ENCODE data around the gene PGC. TPM values are rescaled to one million over a fixed set of nuclear protein-coding genes. Genes with fewer than 3 reads are reported as not detected.
A peak's percentile ranks its signal among the peaks of the same experiment; 100 is the strongest.

The PGC gene
- polyA plus RNA-seq, 3 donors: not detected

DNA sequence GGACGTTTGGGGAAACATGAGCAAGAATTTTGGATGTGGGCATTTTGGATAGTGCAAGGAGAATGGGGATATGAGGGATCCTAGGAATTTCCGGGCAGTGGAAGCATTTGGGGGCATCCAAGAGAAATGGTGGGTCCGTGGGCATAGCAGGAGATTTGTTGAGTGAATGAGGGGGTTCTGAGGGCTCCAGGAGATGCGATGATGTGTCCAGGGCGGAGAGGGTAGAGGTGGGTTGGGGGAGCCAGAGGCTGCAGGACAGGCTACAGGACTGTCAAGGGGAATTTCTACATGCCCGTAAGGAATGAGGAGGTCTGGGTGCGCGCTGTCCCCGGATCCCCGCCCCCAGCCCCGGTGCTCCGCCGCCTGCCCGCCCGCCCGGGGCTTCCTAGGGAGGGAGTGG is 32.1 kb upstream of the PGC start:
- no peaks in the 10 kb centered on the region for H3K9me3 Mint-ChIP-seq
- H3K27me3 Mint-ChIP-seq (ENCODE audit: low read depth in 3 of 3): peaks cover 3 to 13% (median 6%) of the 10 kb centered on the region in 3 donors
- TF ChIP-seq, protein P1, sequence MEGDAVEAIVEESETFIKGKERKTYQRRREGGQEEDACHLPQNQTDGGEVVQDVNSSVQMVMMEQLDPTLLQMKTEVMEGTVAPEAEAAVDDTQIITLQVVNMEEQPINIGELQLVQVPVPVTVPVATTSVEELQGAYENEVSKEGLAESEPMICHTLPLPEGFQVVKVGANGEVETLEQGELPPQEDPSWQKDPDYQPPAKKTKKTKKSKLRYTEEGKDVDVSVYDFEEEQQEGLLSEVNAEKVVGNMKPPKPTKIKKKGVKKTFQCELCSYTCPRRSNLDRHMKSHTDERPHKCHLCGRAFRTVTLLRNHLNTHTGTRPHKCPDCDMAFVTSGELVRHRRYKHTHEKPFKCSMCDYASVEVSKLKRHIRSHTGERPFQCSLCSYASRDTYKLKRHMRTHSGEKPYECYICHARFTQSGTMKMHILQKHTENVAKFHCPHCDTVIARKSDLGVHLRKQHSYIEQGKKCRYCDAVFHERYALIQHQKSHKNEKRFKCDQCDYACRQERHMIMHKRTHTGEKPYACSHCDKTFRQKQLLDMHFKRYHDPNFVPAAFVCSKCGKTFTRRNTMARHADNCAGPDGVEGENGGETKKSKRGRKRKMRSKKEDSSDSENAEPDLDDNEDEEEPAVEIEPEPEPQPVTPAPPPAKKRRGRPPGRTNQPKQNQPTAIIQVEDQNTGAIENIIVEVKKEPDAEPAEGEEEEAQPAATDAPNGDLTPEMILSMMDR (IDR thresholded peaks at IDR 0.05): no peak
- H3K79me2 ChIP-seq (ENCODE audit: insufficient read depth, low read length): peaks cover 7% of the 10 kb centered on the region
- H4K20me1 ChIP-seq (ENCODE audit: insufficient read depth, low read length): no peaks in the 10 kb centered on the region
- H3K27ac ChIP-seq (ENCODE audit: low read depth in 1 of 2, low read length in 2 of 2): peak overlapping the region in 1 of 2 donors; percentile 57
- H3K4me2 ChIP-seq (replicated peaks; ENCODE audit: extremely low read depth, low read length, poor library complexity, severe bottlenecking): peak overlapping the region; percentile 93
- DNase-seq: no peak
- peaks cover 16 to 23% of the 10 kb centered on the region in 2 donors for H3K36me3 Mint-ChIP-seq
- H3K27ac Mint-ChIP-seq: peak overlapping the region in 6 of 7 donors; percentile 51 to 91 (median 83)
- peak overlapping the region; percentile 84 to 92 for H3K4me3 Mint-ChIP-seq
- H3K4me1 ChIP-seq (ENCODE audit: control insufficient read depth in 1 of 2, insufficient read depth in 2 of 2, low read length in 2 of 2): peaks cover 50 to 68% of the 10 kb centered on the region in 2 donors
- H2AFZ ChIP-seq (ENCODE audit: insufficient read depth, low read depth, low read length, poor library complexity, severe bottlenecking): peak overlapping the region; percentile 56
- peak overlapping the region; percentile 23 to 84 (median 52) for H3K4me3 ChIP-seq (replicated peaks in 1 of 3; ENCODE audit: low read depth in 2 of 3, low read length in 3 of 3)
- peaks cover 10 to 14% of the 10 kb centered on the region in 2 donors for H3K36me3 ChIP-seq (replicated peaks in 1 of 2; ENCODE audit: control insufficient read depth in 1 of 2, insufficient read depth in 2 of 2, low read length in 2 of 2)
- H3K4me1 Mint-ChIP-seq: peaks cover 53% of the 10 kb centered on the region
- peak overlapping the region; percentile 46 for H3K9ac ChIP-seq (ENCODE audit: insufficient read depth, low read length, poor library complexity, severe bottlenecking)
- H3K27me3 ChIP-seq (ENCODE audit: control insufficient read depth in 2 of 2, insufficient read depth in 2 of 2, low read length in 2 of 2): peaks cover 0 to 3% of the 10 kb centered on the region in 2 donors
- intact Hi-C loops (cut with micrococcal nuclease): loop anchor here (5.0 to 10.0 kb wide), 3 partner anchors 72 to 175 kb away; no protein-coding TSS in a partner anchor
- 4% methylated on average over 16 of the region's 16 CpGs for WGBS (ENCODE audit: insufficient coverage)
- no peaks in the 10 kb centered on the region for H3K9me3 ChIP-seq (replicated peaks in 1 of 2; ENCODE audit: control insufficient read depth in 1 of 2, insufficient read depth in 1 of 2, low read length in 2 of 2)

DNA sequence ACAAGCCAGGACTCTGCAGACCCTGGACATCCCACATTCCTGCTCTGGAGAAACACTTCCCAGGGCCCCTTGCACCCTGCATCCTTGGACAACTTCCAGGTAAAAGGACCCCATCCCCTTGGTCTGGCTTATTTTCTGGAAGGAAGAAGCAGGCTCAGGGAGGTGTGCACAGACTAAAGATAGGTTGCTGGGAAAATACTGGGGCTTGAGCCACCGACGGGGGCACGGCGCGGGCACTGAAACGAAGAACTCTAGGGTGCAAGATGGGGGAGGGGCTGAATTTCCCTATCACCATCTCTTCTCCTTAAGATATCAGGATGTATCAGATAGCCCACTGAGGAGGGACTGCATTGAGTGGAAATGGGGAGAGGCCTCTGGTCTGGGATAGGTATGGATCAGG is 31.7 kb upstream of the PGC start:
- Histone ChIP-seq H3K79me2 (ENCODE audit: insufficient read depth, low read length) (peaks cover 7% of the 10 kb centered on the region), H2AFZ (ENCODE audit: insufficient read depth, low read depth, low read length, poor library complexity, severe bottlenecking) (peak overlapping the region; percentile 56), H3K36me3 (replicated peaks in 1 of 2; ENCODE audit: control insufficient read depth in 1 of 2, insufficient read depth in 2 of 2, low read length in 2 of 2) (peaks cover 13 to 18% of the 10 kb centered on the region in 2 donors), H3K9ac (ENCODE audit: insufficient read depth, low read length, poor library complexity, severe bottlenecking) (no peak overlapping the region), H4K20me1 (ENCODE audit: insufficient read depth, low read length) (no peaks in the 10 kb centered on the region), H3K4me2 (replicated peaks; ENCODE audit: extremely low read depth, low read length, poor library complexity, severe bottlenecking) (peak overlapping the region; percentile 93), H3K27me3 (ENCODE audit: control insufficient read depth in 2 of 2, insufficient read depth in 2 of 2, low read length in 2 of 2) (peaks cover 0 to 3% of the 10 kb centered on the region in 2 donors), H3K9me3 (replicated peaks in 1 of 2; ENCODE audit: control insufficient read depth in 1 of 2, insufficient read depth in 1 of 2, low read length in 2 of 2) (no peaks in the 10 kb centered on the region), H3K27ac (ENCODE audit: low read depth in 1 of 2, low read length in 2 of 2) (peak overlapping the region in 1 of 2 donors; percentile 57), H3K4me3 (replicated peaks in 1 of 3; ENCODE audit: low read depth in 2 of 3, low read length in 3 of 3) (peak overlapping the region in 1 of 3 experiments; percentile 84), H3K4me1 (ENCODE audit: control insufficient read depth in 1 of 2, insufficient read depth in 2 of 2, low read length in 2 of 2) (peaks cover 46 to 63% of the 10 kb centered on the region in 2 donors)
- peaks cover 20 to 27% of the 10 kb centered on the region in 2 donors for H3K36me3 Mint-ChIP-seq
- no CpG with 5 or more reads among the region's 6 CpGs for WGBS (ENCODE audit: insufficient coverage)
- intact Hi-C loops (cut with micrococcal nuclease): loop anchor here (5.0 to 10.0 kb wide), 3 partner anchors 72 to 174 kb away; no protein-coding TSS in a partner anchor
- H3K9me3 Mint-ChIP-seq: no peaks in the 10 kb centered on the region
- no peak for DNase-seq
- peak overlapping the region in 5 of 7 donors; percentile 51 to 91 (median 87) for H3K27ac Mint-ChIP-seq
- TF ChIP-seq, protein P1 (IDR thresholded peaks at IDR 0.05): no peak
- H3K4me3 Mint-ChIP-seq: peak overlapping the region; percentile 84 to 92
- peaks cover 48% of the 10 kb centered on the region for H3K4me1 Mint-ChIP-seq
- H3K27me3 Mint-ChIP-seq (ENCODE audit: low read depth in 3 of 3): peaks cover 3 to 13% (median 4%) of the 10 kb centered on the region in 3 donors

Data from CD14-positive monocyte (primary cell).